ENCODE measurements around the gene ERMP1.
"Not testable (repeated sequence)": the region's sequence is repeated elsewhere in the genome, so short reads cannot be mapped to it uniquely, and the experiment has no call there.

The ERMP1 gene

DNA sequence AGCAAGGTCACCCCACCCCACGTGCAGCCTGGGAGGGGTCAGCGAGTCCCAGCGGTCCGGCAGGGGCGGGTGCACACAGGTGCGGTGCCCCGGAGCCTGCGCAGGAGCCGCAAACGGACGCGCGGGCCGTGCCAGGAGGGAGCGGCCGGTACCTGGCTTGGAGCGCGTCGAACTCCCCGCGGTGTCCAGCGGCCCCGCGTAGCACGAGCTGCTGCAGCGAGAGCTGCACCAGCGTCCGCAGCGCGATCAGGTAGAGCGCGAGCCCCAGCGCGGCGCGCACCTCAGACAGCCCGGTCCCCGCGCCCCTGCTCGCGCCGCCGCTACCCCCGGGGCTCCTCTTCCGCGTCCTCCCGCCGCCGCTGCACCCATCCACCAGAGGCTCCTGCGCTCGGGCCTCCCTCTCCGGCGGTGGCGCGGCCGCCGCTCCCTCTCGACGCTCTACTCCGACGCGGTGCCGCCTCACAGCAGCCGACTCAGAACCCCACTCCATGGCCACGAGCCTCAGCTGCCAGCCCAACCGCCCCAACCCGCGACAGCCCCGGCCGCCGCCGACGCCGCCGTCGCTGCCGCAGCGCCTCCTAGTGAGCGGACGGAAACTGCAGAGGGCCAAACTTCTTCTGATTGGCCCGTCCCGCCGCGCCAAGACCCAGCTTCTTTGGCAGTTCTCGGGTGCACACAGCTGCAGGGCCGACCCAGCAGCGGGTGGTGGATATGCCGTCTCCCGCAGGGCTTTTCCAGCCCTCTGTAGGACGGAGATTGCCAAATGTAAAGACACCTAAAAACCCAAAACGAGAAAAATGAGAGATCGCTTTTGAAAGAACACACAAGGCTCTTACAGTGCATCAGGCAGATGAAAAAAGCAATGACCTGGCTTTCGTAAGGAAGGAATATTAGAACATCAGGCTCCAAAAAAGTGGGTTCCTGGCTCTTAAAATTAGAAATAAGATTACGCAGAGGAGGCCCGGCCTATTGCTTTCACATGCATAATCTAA, at the start of gene ERMP1:
Gene ERMP1 (minus strand): TSS at position 580 of the 992 bp plus-strand sequence. CDS start 90 bp downstream, at position 490.
- DNase-seq (ENCODE audit: low spot score) = peak; percentile 81

- DNase-seq (ENCODE audit: low spot score) = not testable (repeated sequence)
Measured at GRCh38 chr9:5882244-5883012, 49.5 kb upstream of the ERMP1 start.

GRCh38 chr9:5879419-5880181, 46.7 kb upstream of the ERMP1 start:
- peak; percentile 78 for DNase-seq (ENCODE audit: low spot score)

- DNase-seq (ENCODE audit: low spot score) = no peak
Measured at GRCh38 chr9:5876711-5877110, 43.8 kb upstream of the ERMP1 start.

GRCh38 chr9:5876026-5876425, 43.1 kb upstream of the ERMP1 start:
- DNase-seq (ENCODE audit: low spot score) = no peak

DNA sequence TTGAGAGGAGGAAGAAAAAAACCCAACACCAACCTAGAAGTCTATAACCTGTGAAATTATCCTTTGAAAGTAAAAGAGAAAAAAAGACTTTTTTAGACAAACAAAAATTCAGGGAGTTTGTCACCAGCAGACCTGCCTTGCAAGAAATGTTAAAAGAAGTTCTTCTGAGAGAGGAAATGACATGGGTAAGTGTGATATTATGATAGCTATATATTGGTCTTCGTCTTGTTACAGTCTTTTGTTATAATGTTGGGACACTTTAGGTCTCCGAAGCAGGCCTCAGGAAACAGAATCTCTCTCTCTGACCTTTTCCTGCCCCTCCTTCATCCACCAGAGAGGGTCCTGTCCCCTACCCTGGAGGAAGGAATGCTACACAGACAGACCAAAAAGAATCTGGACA, 41.1 kb upstream of the ERMP1 start:
- no peak for DNase-seq (ENCODE audit: low spot score)

GRCh38 chr9:5873439-5873838, 40.5 kb upstream of the ERMP1 start:
- no peak for DNase-seq (ENCODE audit: low spot score)

GRCh38 chr9:5872511-5872910, 39.6 kb upstream of the ERMP1 start:
- no peak for DNase-seq (ENCODE audit: low spot score)

DNA sequence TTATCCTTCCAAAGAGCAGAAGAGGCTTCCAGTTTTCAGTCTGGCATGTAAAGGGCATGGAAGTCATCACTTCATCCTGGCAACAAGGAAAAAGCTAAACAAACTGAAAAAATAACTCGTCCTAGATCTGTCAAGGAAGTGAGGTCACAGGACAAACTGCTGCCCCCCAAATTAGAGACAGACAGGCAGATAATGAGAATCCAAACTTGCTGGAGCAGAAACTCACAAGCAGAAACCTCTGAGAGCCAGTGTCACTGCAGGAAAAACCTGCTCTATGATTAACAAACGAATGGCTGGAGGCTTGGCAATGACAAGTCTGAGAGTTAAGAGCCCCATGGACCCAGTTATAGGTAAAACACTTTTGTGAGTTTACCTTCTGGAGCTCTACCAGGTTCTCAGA, 38.9 kb upstream of the ERMP1 start:
- DNase-seq (ENCODE audit: low spot score) = no peak

GRCh38 chr9:5870691-5871090, 37.8 kb upstream of the ERMP1 start:
- no peak for DNase-seq (ENCODE audit: low spot score)

DNA sequence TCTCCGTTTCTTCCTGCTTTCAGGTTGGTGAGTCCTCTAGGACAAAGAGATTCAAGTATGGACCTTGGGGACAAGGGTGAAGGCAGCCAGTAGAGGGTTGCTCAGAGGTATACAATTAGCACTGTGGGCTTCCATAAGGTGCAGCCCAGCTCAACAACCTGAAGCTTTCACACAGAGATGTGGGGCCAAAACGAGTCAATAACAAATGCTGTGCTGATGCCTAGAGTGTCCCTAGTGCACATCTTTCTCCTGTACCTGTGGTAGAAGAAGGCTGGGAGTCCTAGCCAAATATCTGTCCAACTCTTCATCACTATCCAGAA, 37.1 kb upstream of the ERMP1 start:
- DNase-seq (ENCODE audit: low spot score) = no peak

- DNase-seq (ENCODE audit: low spot score) = peak; percentile 14
Measured at GRCh38 chr9:5869315-5870019, 36.5 kb upstream of the ERMP1 start.

GRCh38 chr9:5868235-5868634, 35.3 kb upstream of the ERMP1 start:
- DNase-seq (ENCODE audit: low spot score) = no peak

DNA sequence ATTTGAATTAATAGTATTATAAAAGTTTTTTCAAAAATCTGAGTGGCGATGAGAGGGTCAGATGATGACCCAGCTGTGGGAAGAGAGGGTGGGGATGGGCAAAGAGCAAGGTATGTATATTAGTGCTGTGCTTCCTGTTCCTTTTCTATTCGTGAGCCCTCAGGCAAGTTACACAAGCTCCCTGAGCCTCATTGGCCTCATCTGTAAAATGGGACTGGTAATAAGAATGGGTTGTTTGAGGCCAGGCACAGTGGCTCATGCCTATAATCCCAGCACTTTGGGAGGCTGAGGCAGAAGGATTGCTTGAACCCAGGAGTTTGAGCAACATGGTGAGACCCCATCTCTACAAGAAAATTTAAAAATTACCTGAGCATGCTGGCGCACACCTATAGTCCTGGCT, 33.8 kb upstream of the ERMP1 start:
- DNase-seq (ENCODE audit: low spot score) = no peak

DNA sequence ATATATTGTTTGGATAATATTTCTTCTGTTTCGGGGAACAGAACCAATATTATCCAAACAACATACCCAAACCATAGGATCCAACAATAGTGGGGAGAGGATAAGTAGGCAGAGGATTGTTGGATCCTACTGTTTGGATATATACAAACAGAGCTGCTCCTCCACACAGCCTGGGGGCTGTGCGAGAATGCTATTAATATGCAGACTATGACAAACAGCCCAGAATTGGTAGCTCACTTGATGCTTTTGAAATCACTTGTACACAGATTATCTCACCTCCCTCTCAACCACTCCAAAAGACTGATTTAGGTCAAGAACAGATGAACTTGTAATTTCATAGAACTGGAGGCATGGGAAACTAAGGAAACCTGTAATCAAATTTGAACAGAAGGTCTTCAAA, 33.4 kb upstream of the ERMP1 start:
- DNase-seq (ENCODE audit: low spot score) = no peak

- no peak for DNase-seq (ENCODE audit: low spot score)
Measured at GRCh38 chr9:5864446-5864845, 31.5 kb upstream of the ERMP1 start.

DNA sequence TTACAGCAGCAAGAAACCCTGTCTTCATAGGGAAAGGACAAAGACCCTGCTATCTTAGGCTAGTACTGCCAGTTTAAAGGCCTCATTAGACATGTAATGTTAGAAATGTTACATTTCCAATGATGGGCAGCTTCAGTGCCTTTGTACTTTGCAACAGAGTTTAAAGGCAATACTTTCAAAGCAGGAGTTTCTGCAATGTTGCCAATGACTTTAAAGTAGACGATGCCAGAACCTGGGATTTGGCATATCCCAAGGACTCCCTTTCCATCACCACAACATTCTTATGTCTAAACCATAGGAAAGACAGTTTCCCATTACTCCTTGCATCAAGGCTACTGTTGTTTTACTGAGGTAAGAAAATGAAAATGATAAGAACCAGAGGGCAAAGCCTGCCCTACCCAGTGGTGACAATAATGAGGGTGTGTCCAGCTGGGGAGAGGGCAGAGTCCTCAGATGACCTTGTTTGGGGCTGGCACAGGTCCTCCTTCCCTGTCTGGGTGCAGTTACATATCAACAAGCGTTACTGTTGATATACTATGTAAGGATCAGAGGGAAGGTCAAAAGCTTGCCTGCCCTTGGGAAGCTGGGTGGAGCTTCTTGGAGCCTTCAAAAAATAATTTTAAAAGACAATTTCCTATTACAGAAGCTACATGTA, 30.3 kb upstream of the ERMP1 start:
- DNase-seq (ENCODE audit: low spot score) = no peak

- no peak for DNase-seq (ENCODE audit: low spot score)
Measured at GRCh38 chr9:5858833-5859232, 25.9 kb upstream of the ERMP1 start.

DNA sequence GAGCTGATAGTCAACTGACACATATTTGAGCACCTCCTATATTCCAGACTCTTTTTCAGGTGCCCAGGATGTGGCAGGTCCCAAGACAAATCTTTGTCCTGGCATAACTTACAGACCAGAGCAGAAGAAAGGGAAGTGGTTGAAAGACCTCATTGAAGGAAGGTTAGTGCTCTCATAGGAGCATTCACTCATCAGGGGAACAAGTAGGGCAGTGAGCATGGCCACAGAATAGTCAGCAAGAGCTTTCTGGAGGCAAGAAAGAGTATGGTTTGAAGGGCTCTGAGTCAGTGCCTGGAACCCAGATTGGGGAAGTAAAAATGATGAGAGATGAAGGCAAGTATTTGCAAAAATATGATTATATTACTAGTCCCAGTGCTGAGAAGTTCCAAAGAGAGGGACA, 25.0 kb upstream of the ERMP1 start:
- DNase-seq (ENCODE audit: low spot score) = no peak

DNA sequence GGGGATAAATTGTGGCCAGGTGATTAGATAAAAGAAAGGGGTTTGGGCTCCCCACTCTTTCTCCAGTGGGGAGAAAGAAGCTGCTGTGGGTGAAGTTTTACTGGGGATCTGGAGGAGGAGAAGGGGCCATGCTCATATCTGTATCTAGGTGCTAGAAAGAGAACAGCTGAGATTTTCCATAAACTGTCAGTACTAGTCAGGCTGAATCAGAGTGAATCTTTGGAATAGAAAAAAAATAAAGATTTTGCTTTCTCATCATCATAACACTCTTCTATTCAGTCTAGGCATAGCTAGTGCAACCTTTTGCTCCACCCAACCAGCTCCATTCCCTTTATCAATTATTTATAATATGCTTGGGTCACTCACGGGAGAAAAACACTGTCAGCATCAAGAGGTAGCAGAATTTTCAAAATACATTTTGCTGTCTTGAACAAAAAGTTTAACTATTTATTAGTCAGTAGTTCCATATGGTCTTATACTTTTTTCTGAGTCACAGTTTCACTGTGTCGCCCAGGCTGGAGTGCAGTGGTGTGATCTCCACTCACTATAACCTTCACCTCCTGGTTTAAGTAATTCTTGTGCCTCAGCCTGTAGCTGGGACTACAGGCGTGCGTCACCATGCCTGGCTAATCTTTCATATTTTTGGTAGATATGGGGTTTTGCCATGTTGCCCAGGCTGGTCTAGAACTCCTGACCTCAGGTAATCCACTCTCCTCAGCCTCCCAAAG, 21.3 kb upstream of the ERMP1 start:
- no peak for DNase-seq (ENCODE audit: low spot score)

GRCh38 chr9:5853617-5854016, 20.7 kb upstream of the ERMP1 start:
- DNase-seq (ENCODE audit: low spot score) = no peak

All from hepatic stellate cell (primary cell).